ENCODE results near the gene GDPD5.

GDPD5 gene

DNA sequence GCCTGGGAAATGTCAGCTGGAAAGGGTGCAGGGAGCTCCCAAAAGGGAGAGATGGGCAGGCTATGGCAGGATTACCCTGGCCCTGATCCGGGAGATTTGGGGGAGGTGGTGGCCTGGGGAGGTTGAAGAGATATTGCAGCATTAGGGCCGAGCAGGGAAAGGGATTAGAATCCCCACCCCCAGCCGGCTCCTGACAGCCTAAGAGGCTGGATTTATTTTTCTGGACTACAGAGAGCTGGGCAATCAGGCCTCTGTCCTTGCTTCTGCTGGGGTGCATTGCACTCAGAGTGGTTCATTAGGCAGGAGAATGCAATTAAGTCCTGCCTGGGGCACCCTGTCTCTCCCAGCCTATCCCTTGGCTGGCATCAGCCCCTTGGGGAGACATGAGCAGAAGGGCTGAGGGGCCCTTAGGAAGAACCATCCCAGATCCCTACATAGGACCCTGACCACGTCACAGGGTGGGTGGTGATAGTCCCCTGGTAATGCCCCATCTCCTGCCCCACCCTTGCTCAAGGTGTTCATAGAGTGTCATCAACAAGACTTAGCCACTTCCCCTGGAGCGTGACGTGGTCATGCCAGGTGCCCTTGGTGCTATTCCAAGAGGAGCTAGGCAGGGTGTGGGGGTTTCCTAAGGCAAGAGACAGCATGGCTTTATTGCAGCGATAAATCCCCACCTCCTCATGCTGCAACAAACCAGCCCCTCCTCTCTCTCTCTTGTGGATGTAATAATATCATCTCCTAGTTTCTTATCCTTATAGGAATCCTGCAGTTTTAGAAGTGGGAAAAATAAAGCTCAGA lies 54.4 kb downstream of the GDPD5 start:
- DNase-seq (ENCODE audit: low read depth): no peak

DNA sequence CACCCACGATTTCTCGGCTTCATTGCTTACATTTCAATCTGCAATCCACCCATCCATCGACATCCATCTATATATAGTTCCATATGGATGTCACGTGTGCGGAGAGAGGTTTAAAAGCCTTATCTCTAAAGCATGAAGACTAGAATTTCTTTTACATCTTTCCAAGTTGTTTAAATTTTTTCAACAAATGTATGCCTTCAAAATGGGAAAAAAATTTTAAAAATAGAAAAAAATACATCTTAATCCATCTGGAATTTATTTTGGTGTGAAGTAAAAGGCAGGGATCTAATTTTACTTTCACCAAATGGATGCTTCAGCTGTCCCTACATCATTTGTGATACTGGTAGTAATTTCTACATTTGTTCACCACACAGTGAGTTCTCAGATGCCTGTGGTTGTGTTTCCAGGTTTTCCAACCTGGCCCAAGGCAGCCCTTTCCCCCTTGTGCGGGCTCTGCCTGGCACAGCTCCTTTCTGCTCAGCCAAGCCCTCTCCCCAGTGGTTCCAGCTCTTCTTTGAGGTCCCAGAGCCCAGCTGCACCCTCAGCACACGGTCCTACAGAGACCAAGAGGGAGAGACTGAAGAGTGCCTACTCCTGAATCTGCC lies 55.2 kb downstream of the GDPD5 start:
- no peak for DNase-seq (ENCODE audit: low read depth)

DNA sequence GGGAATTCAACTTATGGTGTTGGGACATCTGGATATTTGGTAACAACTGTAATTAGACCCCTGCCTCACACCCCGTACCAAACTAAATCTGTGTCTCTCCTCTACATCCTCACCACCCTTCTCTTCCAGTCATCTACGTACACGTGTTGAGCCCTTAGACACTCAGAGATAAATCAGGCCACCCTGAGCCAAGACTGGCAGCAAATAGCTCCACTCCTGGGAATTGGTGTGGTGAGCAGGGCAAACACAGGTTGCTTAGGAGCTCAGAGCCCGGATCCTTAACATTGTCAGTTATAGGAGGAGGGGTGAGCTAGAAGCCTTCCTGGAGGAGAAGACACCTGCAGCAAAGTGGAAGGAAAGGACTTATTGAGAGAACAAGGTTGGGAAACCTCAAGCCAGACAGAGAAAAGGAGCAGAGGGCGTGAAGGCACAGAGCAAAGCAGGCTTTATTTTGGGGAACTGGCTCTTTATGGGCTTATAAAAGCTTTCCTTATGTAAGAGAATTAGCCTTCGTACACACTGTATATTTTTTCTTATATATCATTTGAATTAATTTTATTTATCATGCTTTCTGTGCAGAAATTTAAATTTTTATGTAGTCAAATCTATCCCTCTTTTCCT lies 55.8 kb downstream of the GDPD5 start:
- no peak for DNase-seq (ENCODE audit: low read depth)

DNA sequence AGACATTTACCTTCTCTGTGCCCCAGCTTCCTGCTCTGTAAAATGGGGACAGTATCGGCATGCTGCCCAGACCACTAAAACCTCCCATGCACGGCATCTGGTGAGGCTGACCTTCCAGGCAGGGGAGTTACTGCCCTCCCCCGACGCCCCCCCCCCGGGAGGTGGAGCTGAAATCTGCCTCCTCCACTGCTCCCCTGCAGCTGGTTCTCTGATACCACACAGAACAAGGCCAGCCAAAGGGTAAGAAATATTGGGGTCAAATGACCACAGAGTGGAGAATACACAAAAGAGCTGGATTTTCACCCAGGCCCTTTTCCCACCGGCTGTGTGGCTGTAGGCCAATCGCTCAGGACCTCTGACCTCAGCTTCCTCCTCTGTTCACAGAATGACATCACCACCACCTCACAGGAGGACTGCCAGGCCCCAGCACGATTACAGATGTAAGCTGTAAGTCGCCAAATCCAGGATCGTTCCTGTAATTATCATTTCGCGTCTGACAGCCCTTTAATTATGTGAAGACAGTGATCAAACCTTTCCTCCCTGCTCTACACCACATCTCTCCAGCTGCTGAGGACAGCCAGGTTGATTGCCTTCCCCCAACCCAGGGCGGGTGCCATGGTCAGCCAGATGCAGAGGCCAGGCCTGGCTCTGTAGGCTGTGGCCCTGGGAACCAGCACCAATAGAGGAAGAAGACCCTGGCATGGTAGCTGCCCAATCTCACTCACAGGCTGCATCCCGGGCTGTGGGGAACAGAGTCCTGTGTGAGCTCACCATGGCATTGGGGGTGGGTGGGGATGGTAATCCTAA lies 57.0 kb downstream of the GDPD5 start:
- DNase-seq (ENCODE audit: low read depth): no peak

DNA sequence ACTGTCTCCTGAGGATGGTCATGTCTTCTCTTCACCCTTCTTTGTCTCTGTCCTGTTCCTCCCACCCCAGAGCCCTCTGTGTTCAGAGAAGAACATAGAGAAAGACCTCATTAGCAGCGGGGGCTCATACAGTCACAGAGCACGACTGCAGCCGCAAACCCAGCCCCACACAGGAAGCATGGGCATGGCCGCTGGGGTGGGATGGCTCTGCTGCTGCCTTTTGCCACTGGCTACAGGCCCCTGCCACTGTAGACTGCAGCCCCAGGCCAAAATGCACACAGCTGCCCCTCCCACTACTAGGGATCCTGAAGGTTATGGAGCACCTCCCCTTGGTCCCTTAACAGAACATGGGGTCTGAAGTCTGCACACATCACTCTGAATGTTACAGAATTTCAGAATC lies 57.9 kb downstream of the GDPD5 start:
- no peak for DNase-seq (ENCODE audit: low read depth)

DNA sequence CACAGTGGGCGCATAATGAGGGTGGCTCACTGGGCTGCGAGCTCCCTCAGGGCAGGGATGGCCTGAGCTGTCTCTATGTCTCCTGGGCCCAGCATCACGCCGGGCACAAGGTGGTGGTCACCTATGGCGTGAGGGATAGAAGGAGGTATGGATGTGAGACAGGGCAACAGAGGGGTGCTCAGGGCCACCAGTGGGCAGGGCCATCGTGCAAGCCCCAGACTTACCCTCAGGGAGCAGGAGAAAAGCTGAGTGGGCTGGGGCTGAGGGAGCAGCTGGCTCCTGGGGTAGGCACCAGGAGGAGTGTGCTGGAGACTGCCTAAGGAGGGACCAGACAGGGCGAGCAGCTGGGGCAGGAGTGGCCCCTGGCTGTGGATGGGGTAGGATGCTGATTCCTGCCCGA lies 58.4 kb downstream of the GDPD5 start:
- DNase-seq (ENCODE audit: low read depth): no peak

DNA sequence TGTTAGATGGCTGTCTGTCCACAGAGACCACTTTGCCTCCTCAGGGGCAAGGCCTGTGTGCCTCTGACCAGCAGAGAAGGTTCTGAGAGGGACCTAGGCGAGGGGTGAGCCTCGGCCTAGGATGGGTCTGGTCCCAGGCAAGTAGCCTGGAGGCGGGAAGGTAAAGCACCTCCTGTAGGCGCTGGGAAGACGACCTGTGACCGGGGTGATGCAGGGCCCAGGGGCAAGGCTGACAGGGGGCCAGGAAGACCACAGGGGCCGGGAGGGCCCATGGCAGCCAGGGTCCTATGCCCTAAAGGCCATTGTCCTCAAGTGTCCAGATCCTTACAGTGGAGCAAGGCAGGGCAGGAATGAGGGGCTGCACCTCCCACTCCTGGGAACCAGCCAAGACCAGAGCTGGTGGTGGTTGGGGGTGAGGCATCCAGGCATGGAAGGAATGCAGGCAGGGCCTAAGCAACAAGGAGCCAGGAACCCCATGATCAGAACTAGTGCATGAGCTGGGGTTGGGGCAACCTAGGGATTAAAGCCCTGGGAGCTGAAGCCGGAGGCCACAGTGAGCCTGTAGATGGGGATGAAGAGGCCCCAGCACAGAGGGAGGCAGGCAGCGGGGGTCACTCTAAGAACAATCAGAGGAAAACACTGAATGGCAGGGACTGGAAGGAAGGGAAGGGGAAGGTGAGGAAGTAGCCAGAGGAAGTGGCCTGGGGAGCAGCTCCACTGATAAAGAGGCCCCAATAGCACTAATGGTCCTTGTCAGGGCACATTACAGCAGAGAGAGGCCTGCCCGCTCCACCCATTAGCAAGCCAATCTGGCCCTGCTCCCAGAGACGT lies 59.8 kb downstream of the GDPD5 start:
- no peak for DNase-seq (ENCODE audit: low read depth)

DNA sequence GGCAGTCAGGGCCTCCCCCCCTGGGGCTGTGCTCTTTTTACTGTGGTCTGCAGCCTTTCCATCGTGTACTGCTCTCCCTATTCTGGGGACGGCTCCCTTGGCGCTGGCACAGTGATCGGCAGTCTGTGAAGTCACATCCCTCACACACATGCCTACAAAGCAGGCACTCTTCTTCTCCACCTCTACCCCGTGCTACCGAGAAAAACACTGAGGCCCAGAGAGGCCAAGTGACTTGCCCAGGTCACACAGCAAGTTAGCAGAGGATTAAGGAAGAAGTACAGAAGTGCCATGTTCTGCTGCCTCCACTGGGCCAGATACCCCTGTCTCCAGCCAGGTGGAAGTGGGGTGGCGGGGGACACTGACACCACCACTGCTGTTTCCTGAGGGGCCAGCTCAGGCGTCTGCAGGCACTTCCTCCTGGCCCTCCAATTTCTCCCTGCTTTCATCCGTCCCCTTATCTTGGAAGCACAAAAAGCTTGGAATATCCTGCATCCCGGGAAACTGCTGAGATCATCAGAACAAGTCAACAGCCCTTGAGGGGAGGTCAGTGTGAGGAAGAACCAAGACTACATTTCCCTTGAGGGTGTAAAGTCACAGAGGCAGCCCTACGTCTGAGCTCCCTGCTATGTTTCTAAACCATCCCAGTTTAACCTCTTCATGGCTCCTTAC lies 62.5 kb downstream of the GDPD5 start:
- DNase-seq (ENCODE audit: low read depth): no peak

DNA sequence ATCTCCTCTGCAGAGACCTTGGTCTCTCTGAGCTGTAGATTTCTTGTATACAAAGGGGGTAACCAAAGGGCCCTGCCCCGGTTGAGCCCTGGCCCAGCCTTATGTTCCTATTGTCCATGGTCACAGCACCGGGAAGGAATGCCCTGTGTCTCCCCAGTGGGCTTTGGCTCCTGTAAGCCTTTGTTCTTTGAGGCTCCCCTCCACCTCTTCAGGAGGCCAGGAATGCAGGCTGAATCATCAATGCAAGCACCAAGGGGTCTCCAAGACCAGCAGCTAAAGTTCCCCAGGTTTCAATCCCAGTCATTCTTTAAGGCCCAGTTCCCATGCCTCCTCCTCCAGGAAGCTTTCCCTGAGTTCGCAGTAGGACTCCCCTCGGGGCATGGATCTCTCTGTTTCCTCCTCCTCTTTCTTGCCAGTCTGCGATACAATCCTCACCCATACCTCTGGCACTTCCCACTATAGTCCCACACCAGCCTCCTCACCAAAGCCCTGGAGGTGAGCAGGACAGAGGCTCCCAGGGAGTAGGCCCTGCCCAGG lies 63.6 kb downstream of the GDPD5 start:
- no peak for DNase-seq (ENCODE audit: low read depth)

DNA sequence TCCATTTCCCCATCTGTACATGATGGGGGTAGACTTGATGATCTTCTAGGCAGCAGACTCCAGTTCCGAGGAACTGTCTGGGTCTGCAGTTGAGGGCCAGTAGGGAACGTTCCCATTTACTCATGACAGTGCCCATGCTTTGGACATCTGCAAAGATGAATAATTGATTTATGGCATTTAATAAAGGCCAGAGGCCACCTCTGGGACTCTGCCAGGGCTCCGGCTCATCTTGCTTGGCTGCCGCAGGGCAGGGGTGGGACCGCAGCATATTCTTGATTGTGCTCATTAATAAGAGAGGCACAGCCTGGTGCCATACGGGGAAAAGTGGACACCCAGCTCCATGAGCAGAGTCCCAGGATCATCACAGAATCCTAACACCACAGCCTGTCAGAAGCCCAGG lies 64.6 kb downstream of the GDPD5 start:
- no peak for DNase-seq (ENCODE audit: low read depth)

DNA sequence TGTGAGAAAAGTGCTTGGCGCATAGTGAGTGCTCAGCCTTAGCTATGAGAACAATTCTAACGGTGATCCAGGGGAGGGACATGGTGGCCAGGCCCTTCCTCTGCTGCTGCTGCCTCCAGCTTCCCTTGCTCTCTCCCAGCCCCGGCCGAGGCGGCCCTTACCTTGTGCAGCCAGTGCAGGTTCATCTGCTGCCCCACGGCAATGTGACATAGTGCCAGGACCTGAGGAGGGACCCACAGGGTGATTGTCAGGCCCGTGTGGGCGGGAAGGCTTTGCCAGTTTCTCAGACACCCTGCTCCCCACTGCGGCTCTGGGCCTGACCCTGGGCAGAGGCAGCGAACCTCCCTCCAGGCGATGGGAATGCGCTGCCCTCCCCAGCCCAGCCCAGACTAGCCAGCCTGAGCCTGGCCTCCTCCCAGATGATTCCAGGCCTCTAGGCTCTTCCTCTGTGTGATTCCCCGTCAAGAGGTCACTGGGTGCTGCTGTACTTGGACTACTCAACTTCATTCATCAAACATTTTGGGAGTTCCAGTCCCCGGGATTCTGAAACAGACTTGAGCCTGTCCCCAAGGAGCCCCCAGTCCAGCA lies 69.1 kb downstream of the GDPD5 start:
- DNase-seq (ENCODE audit: low read depth): no peak

DNA sequence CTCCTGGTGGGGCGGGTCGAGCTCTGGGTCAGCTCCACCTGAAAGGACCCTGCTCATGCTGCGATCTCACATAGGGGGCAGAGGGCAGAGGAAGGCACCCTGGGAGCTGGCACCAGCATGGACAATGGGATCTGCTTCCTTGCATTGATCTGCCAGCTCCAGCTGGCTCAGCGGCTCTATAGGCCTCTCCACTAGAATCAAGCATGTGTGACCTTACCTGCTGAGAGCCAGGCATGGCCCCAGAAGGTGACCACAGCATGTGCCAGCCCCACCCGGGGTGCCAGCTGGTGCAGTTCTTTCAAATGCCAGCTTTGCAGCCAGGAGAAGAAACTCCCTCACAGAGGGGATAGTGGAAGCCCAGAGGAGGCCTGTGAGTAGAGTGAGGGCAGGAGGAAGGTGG lies 70.8 kb downstream of the GDPD5 start:
- DNase-seq (ENCODE audit: low read depth): no peak

DNA sequence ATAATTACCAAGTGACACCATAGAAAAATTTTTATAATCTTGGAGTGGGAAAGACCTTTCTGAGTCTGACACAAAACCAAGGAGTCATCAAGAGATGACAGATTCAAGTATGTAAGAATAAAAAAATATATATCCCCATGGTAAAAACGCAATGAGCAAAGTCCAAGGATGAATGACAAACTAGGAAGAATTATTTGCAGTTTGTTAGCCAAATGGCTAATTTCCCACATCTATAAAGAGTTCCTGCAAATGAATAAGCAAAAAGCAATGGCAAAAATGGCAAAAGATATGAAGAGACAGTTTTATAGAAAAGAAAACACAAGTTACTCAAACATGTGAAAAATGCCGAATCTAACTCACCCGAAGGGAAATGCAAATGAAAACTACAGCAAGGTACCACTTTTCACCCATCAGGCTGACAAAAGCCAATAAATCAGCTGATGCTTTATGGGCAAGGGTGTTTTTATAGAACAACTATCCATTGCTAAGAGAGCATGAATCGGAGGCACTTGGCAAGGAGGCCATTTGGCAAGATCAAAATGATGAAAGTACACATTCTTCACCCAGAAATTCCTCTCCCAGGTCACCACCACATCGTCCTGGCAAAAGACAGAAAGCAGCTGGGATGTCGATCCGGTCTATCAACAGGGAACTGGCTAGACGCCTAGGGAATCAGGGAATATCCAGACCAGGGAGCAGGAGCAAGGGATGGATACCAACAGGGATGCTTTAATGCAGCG lies 71.7 kb downstream of the GDPD5 start:
- DNase-seq (ENCODE audit: low read depth): no peak

DNA sequence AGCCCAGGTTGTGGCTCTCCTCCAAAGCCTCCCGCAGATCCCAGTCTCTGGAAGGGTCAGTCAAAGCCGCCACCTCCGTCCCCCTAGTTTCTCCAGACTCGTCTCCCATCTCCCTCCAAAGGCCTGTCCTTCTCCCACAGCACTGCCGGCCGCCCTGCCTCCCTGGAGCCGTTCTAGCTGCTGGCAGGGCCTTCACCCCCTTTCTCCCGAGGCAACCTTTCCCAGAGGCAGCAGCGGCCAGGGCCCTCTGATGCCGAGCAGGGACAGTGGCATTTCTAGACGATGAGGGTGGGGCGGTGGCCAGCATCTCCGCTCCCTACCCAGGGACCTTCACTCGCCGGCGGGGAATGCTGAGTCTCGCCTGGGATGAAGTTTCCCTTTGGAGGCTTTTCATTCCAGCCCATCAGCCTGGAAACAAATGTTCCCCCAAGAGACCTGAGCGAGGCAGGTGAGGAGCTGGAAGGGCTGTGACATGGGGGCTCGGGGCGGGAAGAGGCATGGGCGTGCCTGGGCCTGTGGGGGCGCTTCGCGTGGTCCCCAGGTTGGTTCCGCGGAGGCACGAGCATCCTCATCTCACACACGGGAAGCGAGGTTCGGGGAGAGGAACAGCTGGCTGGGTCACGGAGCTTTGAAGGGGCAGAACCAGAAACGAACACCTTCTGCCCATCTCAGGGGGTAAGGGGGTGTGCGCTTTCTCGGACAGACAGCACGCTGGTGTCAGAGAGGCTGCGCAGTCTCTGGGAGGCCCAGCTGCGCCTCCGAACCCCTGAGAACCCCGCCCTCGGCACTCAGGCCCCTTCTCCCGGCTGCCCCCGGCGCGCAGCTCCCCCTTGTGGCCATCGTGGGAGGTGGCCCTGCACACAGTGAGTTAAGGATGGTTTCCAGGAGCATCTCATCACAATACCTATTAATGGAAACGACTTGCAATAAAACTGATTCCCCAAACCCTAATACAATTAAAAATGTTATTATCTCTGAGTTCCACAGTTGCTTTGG lies 74.6 kb downstream of the GDPD5 start:
- DNase-seq (ENCODE audit: low read depth): no peak

DNA sequence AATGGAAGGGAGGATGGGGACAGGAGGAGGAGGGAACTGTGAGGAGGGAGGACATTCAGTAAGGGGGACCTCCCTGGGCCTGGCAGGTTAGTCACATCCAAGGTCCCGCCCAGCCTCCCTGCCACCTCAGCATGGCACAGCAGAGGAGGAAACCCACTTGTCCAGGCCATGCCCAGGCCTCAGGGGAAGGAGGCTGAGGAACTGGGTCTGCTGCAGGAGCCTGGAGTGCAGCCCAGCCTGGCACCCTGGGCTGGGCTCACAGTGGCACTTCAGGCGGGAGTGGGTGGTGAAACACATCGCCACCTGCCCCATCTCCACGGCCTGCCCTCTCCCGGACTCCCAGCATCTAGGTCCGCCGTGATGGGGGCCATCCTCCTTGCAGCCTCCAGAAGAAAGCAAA lies 75.5 kb downstream of the GDPD5 start:
- DNase-seq (ENCODE audit: low read depth): no peak

DNA sequence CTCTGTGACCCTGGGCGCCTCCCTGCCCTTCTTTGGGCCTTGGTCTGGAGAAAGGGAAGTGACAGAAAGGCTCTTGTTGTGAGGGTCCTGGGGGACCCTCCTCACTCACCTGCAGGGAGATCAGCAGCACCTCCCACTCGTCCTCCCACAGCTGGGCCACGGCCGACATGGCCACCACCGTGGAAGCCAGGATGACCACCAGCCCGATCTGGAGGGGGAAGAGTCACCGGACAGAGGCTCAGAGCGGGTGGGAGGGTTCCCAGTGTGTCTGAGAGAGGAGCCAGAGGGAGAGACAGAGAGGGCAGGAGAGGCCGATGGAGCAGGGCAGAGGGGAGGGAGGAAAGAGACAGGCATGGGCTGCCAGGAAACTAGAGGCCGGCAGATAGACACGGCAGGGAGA lies 76.0 kb downstream of the GDPD5 start:
- no peak for DNase-seq (ENCODE audit: low read depth)

DNA sequence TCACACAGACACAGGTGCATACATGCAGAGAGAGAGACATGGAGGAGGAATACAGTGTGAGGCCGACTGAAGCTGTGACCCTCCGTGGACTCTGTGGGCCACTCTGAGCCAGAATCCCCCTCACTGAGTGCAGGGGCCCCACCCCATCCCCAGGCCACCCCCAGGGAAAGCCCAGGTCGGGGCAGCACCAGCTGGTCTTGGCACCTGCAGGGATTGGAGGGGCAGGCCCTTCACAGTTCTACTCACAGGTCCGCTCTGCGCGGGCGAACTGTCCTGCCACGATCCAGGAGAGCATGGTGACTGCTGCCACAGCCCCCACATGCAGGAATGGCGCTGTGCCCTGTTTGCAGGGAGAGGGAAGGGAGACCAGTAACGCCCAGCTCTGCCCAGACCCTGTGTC lies 76.5 kb downstream of the GDPD5 start:
- DNase-seq (ENCODE audit: low read depth): no peak

DNA sequence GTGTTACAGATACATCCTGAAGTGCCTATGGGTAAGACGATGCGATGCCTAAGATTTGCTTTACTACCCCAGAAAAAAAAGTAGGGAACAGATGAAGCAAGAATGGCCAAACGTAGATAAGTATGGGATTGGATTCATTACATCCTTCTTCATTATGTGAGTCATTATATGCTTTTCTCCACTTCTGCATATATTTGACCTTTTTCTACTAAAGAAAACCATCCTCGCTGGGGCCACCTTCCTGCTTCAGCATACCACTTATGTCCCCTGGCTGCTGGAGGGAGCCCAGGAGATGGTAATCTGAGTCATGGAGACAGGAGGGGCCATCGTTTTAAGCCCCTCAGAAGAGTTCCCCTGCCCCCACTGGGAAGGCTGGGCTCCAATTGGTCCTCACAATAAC lies 78.3 kb downstream of the GDPD5 start:
- no peak for DNase-seq (ENCODE audit: low read depth)
